ENCODE results near the gene ARMC2.

Gene ARMC2

GRCh38 chr6:108959972-108960582, 111.9 kb downstream of the ARMC2 start:
- Histone ChIP-seq H3K4me3 (ENCODE audit: low read length in 2 of 2) (no peak overlapping the region), H3K9ac (ENCODE audit: low read depth in 1 of 2, low read length in 2 of 2) (no peak overlapping the region), H3K27ac (ENCODE audit: low read depth in 2 of 2, low read length in 2 of 2) (no peak overlapping the region), H3K4me1 (ENCODE audit: control insufficient read depth in 2 of 2, insufficient read depth in 2 of 2, low read length in 2 of 2) (peaks cover 0 to 5% of the 10 kb centered on the region in 2 donors), H3K27me3 (ENCODE audit: control insufficient read depth in 2 of 2, insufficient read depth in 2 of 2, low read length in 2 of 2) (no peaks in the 10 kb centered on the region), H3K36me3 (ENCODE audit: control insufficient read depth in 2 of 2, insufficient read depth in 2 of 2, low read length in 2 of 2) (no peaks in the 10 kb centered on the region), H3K9me3 (ENCODE audit: control insufficient read depth in 2 of 2, low read length in 2 of 2) (no peaks in the 10 kb centered on the region)

- no peaks in the 10 kb centered on the region for H3K27me3 ChIP-seq (ENCODE audit: control insufficient read depth in 2 of 2, insufficient read depth in 2 of 2, low read length in 2 of 2)
- H3K4me1 ChIP-seq (ENCODE audit: control insufficient read depth in 2 of 2, insufficient read depth in 2 of 2, low read length in 2 of 2): peaks cover 0 to 5% of the 10 kb centered on the region in 2 donors
- no peak overlapping the region for H3K4me3 ChIP-seq (ENCODE audit: low read length in 2 of 2)
- H3K9ac ChIP-seq (ENCODE audit: low read depth in 1 of 2, low read length in 2 of 2): no peak overlapping the region
- H3K36me3 ChIP-seq (ENCODE audit: control insufficient read depth in 2 of 2, insufficient read depth in 2 of 2, low read length in 2 of 2): no peaks in the 10 kb centered on the region
- H3K9me3 ChIP-seq (ENCODE audit: control insufficient read depth in 2 of 2, low read length in 2 of 2): no peaks in the 10 kb centered on the region
- no peak overlapping the region for H3K27ac ChIP-seq (ENCODE audit: low read depth in 2 of 2, low read length in 2 of 2)
These were observed 112.4 kb downstream of the ARMC2 start for GRCh38 chr6:108960601-108961000.

GRCh38 chr6:108961077-108961476, 112.9 kb downstream of the ARMC2 start:
- Histone ChIP-seq H3K9me3 (ENCODE audit: control insufficient read depth in 2 of 2, low read length in 2 of 2) (no peaks in the 10 kb centered on the region), H3K36me3 (ENCODE audit: control insufficient read depth in 2 of 2, insufficient read depth in 2 of 2, low read length in 2 of 2) (no peaks in the 10 kb centered on the region), H3K9ac (ENCODE audit: low read depth in 1 of 2, low read length in 2 of 2) (no peak overlapping the region), H3K4me1 (ENCODE audit: control insufficient read depth in 2 of 2, insufficient read depth in 2 of 2, low read length in 2 of 2) (peaks cover 0 to 5% of the 10 kb centered on the region in 2 donors), H3K27ac (ENCODE audit: low read depth in 2 of 2, low read length in 2 of 2) (no peak overlapping the region), H3K4me3 (ENCODE audit: low read length in 2 of 2) (no peak overlapping the region), H3K27me3 (ENCODE audit: control insufficient read depth in 2 of 2, insufficient read depth in 2 of 2, low read length in 2 of 2) (no peaks in the 10 kb centered on the region)

GRCh38 chr6:108961985-108962384, 113.8 kb downstream of the ARMC2 start:
- no peaks in the 10 kb centered on the region for H3K9me3 ChIP-seq (ENCODE audit: control insufficient read depth in 2 of 2, low read length in 2 of 2)
- no peak overlapping the region for H3K4me3 ChIP-seq (ENCODE audit: low read length in 2 of 2)
- no peaks in the 10 kb centered on the region for H3K36me3 ChIP-seq (ENCODE audit: control insufficient read depth in 2 of 2, insufficient read depth in 2 of 2, low read length in 2 of 2)
- H3K9ac ChIP-seq (ENCODE audit: low read depth in 1 of 2, low read length in 2 of 2): no peak overlapping the region
- H3K27ac ChIP-seq (ENCODE audit: low read depth in 2 of 2, low read length in 2 of 2): no peak overlapping the region
- H3K27me3 ChIP-seq (ENCODE audit: control insufficient read depth in 2 of 2, insufficient read depth in 2 of 2, low read length in 2 of 2): no peaks in the 10 kb centered on the region
- H3K4me1 ChIP-seq (ENCODE audit: control insufficient read depth in 2 of 2, insufficient read depth in 2 of 2, low read length in 2 of 2): peaks cover 0 to 5% of the 10 kb centered on the region in 2 donors

- no peaks in the 10 kb centered on the region for H3K9me3 ChIP-seq (ENCODE audit: control insufficient read depth in 2 of 2, low read length in 2 of 2)
- H3K27me3 ChIP-seq (ENCODE audit: control insufficient read depth in 2 of 2, insufficient read depth in 2 of 2, low read length in 2 of 2): no peaks in the 10 kb centered on the region
- no peak overlapping the region for H3K4me3 ChIP-seq (ENCODE audit: low read length in 2 of 2)
- no peaks in the 10 kb centered on the region for H3K36me3 ChIP-seq (ENCODE audit: control insufficient read depth in 2 of 2, insufficient read depth in 2 of 2, low read length in 2 of 2)
- H3K4me1 ChIP-seq (ENCODE audit: control insufficient read depth in 2 of 2, insufficient read depth in 2 of 2, low read length in 2 of 2): peaks cover 0 to 2% of the 10 kb centered on the region in 2 donors
- H3K9ac ChIP-seq (ENCODE audit: low read depth in 1 of 2, low read length in 2 of 2): no peak overlapping the region
- H3K27ac ChIP-seq (ENCODE audit: low read depth in 2 of 2, low read length in 2 of 2): no peak overlapping the region
These were observed 118.0 kb downstream of the ARMC2 start for GRCh38 chr6:108966251-108966650.

GRCh38 chr6:108966855-108967755, 118.9 kb downstream of the ARMC2 start:
- Histone ChIP-seq H3K4me1 (ENCODE audit: control insufficient read depth in 2 of 2, insufficient read depth in 2 of 2, low read length in 2 of 2) (peaks cover 0 to 2% of the 10 kb centered on the region in 2 donors), H3K27me3 (ENCODE audit: control insufficient read depth in 2 of 2, insufficient read depth in 2 of 2, low read length in 2 of 2) (no peaks in the 10 kb centered on the region), H3K27ac (ENCODE audit: low read depth in 2 of 2, low read length in 2 of 2) (no peak overlapping the region), H3K9me3 (ENCODE audit: control insufficient read depth in 2 of 2, low read length in 2 of 2) (no peaks in the 10 kb centered on the region), H3K4me3 (ENCODE audit: low read length in 2 of 2) (no peak overlapping the region), H3K9ac (ENCODE audit: low read depth in 1 of 2, low read length in 2 of 2) (no peak overlapping the region), H3K36me3 (ENCODE audit: control insufficient read depth in 2 of 2, insufficient read depth in 2 of 2, low read length in 2 of 2) (no peaks in the 10 kb centered on the region)

GRCh38 chr6:108968325-108969316, 120.4 kb downstream of the ARMC2 start:
- Histone ChIP-seq H3K9me3 (ENCODE audit: control insufficient read depth in 2 of 2, low read length in 2 of 2) (no peaks in the 10 kb centered on the region), H3K27me3 (ENCODE audit: control insufficient read depth in 2 of 2, insufficient read depth in 2 of 2, low read length in 2 of 2) (no peaks in the 10 kb centered on the region), H3K9ac (ENCODE audit: low read depth in 1 of 2, low read length in 2 of 2) (no peak overlapping the region), H3K27ac (ENCODE audit: low read depth in 2 of 2, low read length in 2 of 2) (no peak overlapping the region), H3K36me3 (ENCODE audit: control insufficient read depth in 2 of 2, insufficient read depth in 2 of 2, low read length in 2 of 2) (no peaks in the 10 kb centered on the region), H3K4me1 (ENCODE audit: control insufficient read depth in 2 of 2, insufficient read depth in 2 of 2, low read length in 2 of 2) (peaks cover 0 to 2% of the 10 kb centered on the region in 2 donors), H3K4me3 (ENCODE audit: low read length in 2 of 2) (no peak overlapping the region)

GRCh38 chr6:108969776-108970175, 121.6 kb downstream of the ARMC2 start:
- Histone ChIP-seq H3K27ac (ENCODE audit: low read depth in 2 of 2, low read length in 2 of 2) (no peak overlapping the region), H3K9ac (ENCODE audit: low read depth in 1 of 2, low read length in 2 of 2) (no peak overlapping the region), H3K4me3 (ENCODE audit: low read length in 2 of 2) (no peak overlapping the region), H3K36me3 (ENCODE audit: control insufficient read depth in 2 of 2, insufficient read depth in 2 of 2, low read length in 2 of 2) (no peaks in the 10 kb centered on the region), H3K4me1 (ENCODE audit: control insufficient read depth in 2 of 2, insufficient read depth in 2 of 2, low read length in 2 of 2) (peaks cover 0 to 2% of the 10 kb centered on the region in 2 donors), H3K27me3 (ENCODE audit: control insufficient read depth in 2 of 2, insufficient read depth in 2 of 2, low read length in 2 of 2) (no peaks in the 10 kb centered on the region), H3K9me3 (ENCODE audit: control insufficient read depth in 2 of 2, low read length in 2 of 2) (no peaks in the 10 kb centered on the region)

GRCh38 chr6:108974201-108974600, 126.0 kb downstream of the ARMC2 start:
- Histone ChIP-seq H3K9me3 (ENCODE audit: control insufficient read depth in 2 of 2, low read length in 2 of 2) (no peaks in the 10 kb centered on the region), H3K27me3 (ENCODE audit: control insufficient read depth in 2 of 2, insufficient read depth in 2 of 2, low read length in 2 of 2) (no peaks in the 10 kb centered on the region), H3K9ac (ENCODE audit: low read depth in 1 of 2, low read length in 2 of 2) (no peak overlapping the region), H3K4me3 (ENCODE audit: low read length in 2 of 2) (no peak overlapping the region), H3K27ac (ENCODE audit: low read depth in 2 of 2, low read length in 2 of 2) (no peak overlapping the region), H3K4me1 (ENCODE audit: control insufficient read depth in 2 of 2, insufficient read depth in 2 of 2, low read length in 2 of 2) (peaks cover 0 to 2% of the 10 kb centered on the region in 2 donors), H3K36me3 (ENCODE audit: control insufficient read depth in 2 of 2, insufficient read depth in 2 of 2, low read length in 2 of 2) (no peaks in the 10 kb centered on the region)

Data from mucosa of rectum (tissue), 2 donors.